NCI-H1694 (cell line): ENCODE measurements around the gene OLFM4.
"Not testable (repeated sequence)": the region's sequence is repeated elsewhere in the genome, so short reads cannot be mapped to it uniquely, and the experiment has no call there.

Source experiments
- DNase-seq: peaks from one replicate; lab custom pipeline; 2025; lab: John Stamatoyannopoulos, UW

The OLFM4 gene

GRCh38 chr13:53028637-53029203, at the start of gene OLFM4:
Gene OLFM4 (plus strand): TSS chr13:53028813. CDS start chr13:53028837, 24 bp downstream.
- DNase-seq, result no peak

- DNase-seq, result no peak
These were observed 49.6 kb upstream of the OLFM4 start for GRCh38 chr13:52978989-52979388.

DNA sequence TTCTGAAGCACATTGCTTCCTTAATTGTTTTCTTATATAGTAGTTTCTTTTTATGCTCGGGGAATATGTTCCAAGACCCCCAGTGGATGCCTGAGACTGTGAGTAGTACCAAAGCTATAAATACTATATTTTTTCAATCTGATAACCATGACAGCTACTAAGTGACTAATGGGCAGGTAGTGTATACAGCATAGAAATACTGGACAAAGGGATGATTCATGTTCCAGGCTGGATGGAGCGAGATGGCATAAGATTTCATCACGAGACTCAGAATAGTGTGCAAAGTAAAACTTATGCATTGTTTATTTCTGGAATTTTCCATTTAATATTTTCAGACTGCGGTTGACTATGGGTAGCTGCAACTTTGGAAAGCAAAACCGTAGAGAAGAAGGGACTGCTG, 47.9 kb upstream of the OLFM4 start:
- DNase-seq, result no peak

- no peak for DNase-seq
These were observed 44.8 kb upstream of the OLFM4 start for GRCh38 chr13:52983836-52984235.

- no peak for DNase-seq
These were observed 43.7 kb upstream of the OLFM4 start for GRCh38 chr13:52984881-52985363.

GRCh38 chr13:52991344-52992020, 37.1 kb upstream of the OLFM4 start:
- DNase-seq, result no peak

- DNase-seq, result no peak
These were observed 36.5 kb upstream of the OLFM4 start for GRCh38 chr13:52992110-52992509.

- no peak for DNase-seq
These were observed 34.6 kb upstream of the OLFM4 start for GRCh38 chr13:52994051-52994450.

- peak; percentile 13 for DNase-seq
These were observed 33.7 kb upstream of the OLFM4 start for GRCh38 chr13:52994865-52995264.

- no peak for DNase-seq
These were observed 32.7 kb upstream of the OLFM4 start for GRCh38 chr13:52995946-52996345.

DNA sequence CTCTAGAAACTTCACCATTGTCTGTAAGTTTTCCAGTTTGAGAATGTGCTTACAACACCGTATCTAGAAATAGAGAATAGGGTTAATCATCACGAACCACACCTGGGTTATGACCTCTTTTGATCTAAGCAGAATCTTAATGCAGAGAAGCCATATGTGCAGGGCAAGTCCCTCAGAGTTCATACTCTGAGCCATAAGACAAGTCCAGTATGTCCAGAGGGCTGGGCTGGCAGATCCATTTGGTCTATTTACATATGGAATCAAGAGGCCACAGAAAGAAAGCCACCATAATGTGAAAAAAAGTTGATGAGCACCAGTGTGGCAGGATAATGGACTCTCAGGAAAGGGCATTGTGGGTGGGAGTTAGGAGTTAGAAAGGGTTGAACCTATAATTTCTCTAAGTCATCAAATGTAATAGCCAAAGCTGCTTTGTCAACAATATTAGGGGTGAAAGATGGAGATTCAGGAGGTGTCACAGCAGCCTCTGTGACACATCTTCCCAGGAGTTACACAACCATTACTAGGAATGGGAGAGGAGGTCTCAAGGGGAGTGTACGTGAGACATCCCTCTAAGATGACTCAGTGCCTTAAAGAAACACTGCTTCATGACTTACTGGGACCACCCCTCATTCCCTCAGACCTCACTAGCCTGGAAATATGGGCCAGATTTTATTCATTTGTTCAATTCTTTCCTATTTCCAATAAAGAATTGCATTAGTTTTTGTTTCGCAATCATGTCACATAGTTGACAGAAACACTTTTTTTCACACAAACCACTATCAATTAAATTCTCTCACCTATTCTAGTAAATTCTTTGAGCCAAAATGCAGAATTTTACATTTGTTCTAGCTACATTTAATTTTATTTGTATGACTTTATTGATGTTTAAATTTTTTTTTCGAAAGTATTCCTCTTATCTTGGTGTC, 30.4 kb upstream of the OLFM4 start:
- DNase-seq, result no peak

DNA sequence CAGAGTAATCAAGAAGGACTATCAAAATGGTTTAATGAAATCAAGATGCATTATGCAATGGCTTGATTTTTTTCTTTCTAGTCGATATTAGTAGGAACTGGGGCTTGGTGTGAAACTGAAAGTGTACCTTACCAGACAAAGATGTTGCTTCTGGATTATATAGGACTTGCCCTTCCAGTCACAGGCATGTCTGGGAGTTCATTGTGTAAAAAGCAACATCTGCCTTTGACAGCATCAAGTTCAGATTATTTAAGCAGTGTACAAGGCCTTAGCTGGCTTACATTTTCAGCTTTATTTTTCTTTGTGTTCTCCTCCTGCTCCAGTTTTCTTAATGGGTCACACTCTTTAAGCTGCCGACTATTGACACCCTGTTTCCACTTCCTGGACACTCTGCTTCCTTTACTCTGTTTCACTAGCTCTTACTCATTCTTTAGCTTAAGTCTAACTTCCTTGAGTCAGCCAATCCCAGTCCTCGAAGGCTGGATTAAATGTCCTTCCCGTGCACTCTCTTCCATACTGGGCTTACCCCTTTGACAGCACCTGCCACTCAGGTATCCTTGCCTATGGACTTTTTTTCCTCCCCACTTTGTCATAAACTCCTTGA, 29.4 kb upstream of the OLFM4 start:
- DNase-seq, result no peak

DNA sequence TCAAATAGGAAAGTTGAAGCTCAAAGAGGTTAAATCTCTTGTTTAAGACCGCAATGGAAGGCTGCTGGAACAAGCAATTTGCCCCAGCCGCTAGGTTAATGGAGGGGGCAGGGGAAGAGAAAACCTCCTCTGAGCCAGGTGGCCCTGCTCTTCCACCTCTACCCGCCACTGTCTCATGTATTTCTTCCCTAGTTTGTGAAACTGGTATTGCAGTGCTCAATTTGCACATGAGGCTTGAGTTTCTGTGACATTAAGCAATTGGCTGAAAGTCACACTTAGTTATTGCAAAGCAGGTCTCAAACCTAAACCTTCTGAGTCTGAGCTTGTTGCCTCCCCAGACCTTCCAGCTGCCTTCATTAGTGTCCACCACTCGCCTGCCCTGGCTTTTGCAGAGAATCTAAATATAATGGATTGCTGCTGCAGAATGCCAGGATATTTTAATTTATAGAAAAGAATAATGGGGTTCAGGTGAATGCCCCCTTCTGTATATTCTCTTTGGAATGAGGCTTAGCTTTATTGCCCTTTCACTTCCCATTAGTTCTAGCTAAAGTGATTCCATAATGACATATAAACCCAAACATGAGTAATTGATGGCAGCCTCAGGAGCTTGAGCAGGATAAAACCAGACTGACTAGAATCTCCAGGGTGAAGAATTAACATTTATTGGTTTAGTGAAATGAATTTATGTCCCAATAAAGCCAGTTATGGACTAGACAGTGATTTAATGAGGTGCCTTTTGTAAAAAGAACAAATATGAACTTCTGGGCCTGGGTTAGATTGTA, 27.0 kb upstream of the OLFM4 start:
- DNase-seq, result no peak

DNA sequence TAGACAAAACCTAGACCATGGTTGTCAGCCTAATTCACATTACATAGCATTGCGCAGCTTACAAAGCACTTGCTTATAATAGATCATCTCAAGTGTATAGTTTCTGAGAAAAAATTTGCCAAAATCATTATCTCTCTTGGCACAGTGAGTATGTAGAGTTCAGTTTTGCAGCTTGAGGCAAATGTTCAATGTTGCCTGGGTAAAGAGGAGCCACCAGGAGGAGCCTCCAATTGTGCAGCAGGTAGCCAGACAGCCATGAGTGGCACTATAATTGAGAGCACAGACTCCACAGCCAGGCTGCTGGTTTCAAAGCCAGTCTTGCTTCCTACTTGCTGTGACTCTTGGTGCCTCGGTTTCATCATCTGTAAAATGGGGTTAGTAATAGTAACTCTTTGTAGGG, 24.0 kb upstream of the OLFM4 start:
- no peak for DNase-seq

DNA sequence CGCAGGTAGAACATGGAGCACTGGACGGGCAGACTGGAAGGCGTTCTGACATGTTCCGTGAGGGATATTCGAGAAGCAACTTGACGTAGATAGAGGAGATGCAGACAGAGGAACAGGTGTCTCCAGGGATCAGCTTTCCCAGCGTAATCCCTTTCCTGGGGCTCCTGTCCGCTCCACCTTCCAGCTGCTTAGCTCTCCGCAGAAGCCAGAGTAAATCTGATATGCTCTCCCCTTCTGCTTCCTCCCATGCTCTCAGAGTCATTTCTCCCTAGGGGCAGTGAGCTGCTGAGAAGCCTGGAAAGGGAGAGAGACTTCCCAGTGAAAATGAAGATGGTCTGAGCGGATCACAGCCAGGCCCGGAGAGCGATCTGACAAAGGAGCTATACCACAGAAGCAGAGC, 23.0 kb upstream of the OLFM4 start:
- DNase-seq, result no peak

DNA sequence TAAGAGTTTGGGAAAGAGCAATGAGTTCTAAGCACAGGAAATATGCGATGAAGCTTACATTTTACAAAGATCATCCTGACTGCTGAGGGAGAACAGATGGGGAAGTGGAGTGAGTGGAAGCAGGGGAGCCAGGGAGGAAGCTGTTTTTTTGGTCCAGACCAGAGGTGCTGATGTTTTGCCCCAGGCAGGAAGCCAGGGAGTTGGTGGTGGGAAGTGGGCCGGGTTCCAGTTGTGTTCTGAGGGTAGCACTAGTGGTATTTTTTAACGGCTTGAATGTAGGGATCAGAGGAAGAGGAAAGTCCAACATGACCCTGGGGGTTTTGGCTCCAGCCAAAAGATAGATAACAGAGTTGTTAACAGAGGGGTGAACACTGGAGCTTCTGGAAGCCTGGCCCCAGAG, 20.7 kb upstream of the OLFM4 start:
- DNase-seq, result no peak

DNA sequence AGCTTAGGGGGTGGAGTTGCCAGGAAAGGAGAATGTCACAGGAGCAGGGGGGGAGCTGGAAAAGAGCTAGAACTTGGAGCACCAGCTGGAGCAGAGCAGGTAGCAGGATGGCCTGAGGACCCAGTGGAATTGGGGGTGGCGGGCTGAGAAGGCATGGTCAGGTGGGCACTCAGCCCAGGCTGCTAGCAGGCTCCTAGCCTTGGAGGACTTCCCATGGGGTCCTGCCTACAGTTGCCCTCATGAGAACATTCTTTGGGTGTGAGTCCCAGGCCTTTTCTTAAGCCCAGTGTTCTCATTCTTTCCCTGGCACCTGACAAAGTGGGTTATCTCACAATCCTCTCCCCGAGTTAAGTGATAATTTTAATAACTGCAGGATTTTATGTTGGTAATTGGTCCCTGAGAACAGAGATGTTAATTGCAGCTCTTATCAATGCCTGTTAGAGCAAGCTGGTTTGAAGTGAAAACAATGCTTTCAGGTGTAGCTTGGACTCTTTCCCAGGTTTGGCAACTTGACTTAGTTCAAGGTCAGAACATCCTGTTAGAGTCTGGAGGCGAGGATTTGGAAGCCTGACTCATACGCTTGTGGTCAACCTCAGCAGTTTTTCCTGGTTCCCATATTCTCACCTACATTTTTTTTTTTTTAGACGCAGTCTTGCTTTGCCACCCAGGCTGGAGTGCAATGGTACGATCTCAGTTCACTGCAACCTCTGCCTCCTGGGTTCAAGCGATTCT, 18.1 kb upstream of the OLFM4 start:
- no peak for DNase-seq

DNA sequence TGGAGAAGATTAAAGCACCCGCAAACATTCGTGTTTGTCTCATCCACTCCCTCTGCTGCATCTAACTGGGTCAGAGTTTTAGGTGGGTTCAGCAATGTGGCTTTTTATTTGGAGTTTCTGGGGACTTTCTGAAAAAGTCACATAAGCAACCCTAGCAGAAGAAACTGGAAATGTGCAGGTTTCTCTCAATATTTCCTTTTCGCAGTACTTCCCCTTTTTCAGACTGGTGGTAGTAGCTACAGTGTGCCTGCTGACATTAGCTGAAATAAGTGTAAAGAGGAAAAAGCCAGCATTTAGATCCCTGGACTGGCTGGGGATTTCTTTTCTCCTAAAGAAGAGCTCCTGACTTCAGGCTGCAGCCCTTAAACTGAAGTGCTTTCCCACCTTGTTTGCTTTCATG, 15.9 kb upstream of the OLFM4 start:
- no peak for DNase-seq

DNA sequence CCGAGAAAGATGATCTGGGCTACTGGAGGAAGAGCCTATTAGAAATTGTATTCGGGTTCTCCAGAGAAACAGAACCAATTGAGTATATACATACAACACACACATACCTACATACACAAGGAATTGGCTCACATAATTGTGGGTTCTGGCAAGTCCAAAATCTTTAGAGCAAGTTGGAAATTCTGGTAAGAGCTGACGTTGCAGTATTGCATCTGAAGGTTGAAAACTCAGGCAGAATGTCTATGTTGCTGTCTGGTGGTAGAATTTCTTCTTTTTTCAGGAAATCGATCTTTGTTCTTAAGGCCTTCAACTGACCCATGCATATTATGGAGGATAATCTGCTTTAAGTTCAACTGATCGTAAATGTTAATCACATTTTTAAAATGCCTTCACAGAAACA, 15.5 kb upstream of the OLFM4 start:
- no peak for DNase-seq

GRCh38 chr13:53014018-53014417, 14.6 kb upstream of the OLFM4 start:
- not testable (repeated sequence) for DNase-seq
